Measurements from ENCODE around the gene SERPINA5.

SERPINA5 gene

GRCh38 chr14:94617366-94617941 is 36.2 kb downstream of the SERPINA5 start:
- TF ChIP-seq ESRRG (CRISPR knock-in tag; IDR thresholded peaks at IDR 0.05) (no peak), ISL1 (CRISPR knock-in tag; IDR thresholded peaks at IDR 0.05) (no peak), ZC3H10 (CRISPR knock-in tag; IDR thresholded peaks at IDR 0.05) (no peak), ZFP30 (CRISPR knock-in tag; IDR thresholded peaks at IDR 0.05) (no peak), TSHZ2 (CRISPR knock-in tag; IDR thresholded peaks at IDR 0.05) (no peak), CREB5 (CRISPR knock-in tag; IDR thresholded peaks at IDR 0.05; ENCODE audit: low read depth) (no peak), GLIS3 (CRISPR knock-in tag; IDR thresholded peaks at IDR 0.05) (no peak), RARB (CRISPR knock-in tag; IDR thresholded peaks at IDR 0.05) (no peak), CSDC2 (CRISPR knock-in tag; IDR thresholded peaks at IDR 0.05) (no peak), OSR1 (CRISPR knock-in tag; IDR thresholded peaks at IDR 0.05) (no peak), ZFP3 (CRISPR knock-in tag; IDR thresholded peaks at IDR 0.05) (no peak), SNAI2 (CRISPR knock-in tag; IDR thresholded peaks at IDR 0.05) (no peak)
- ATAC-seq: no peak

GRCh38 chr14:94617988-94618822 is 37.0 kb downstream of the SERPINA5 start:
- TF ChIP-seq PPARA (CRISPR knock-in tag; IDR thresholded peaks at IDR 0.05; ENCODE audit: borderline replicate concordance): no peak
- no peak for TF ChIP-seq ZFP30 (CRISPR knock-in tag; IDR thresholded peaks at IDR 0.05)
- TF ChIP-seq TCF4 (CRISPR knock-in tag; IDR thresholded peaks at IDR 0.05; ENCODE audit: borderline replicate concordance): no peak
- no peak for TF ChIP-seq ZNF70 (CRISPR knock-in tag; IDR thresholded peaks at IDR 0.05)
- TF ChIP-seq ZNF565 (CRISPR knock-in tag; conservative IDR thresholded peaks at IDR 0.05; ENCODE audit: low read depth): no peak
- no peak for TF ChIP-seq SNAI2 (CRISPR knock-in tag; IDR thresholded peaks at IDR 0.05)
- no peak for TF ChIP-seq CSDC2 (CRISPR knock-in tag; IDR thresholded peaks at IDR 0.05)
- TF ChIP-seq CSRNP3 (CRISPR knock-in tag; IDR thresholded peaks at IDR 0.05): no peak
- TF ChIP-seq ARNTL (CRISPR knock-in tag; IDR thresholded peaks at IDR 0.05; ENCODE audit: borderline replicate concordance, low read depth): no peak
- TF ChIP-seq TOX (CRISPR knock-in tag; IDR thresholded peaks at IDR 0.05; ENCODE audit: borderline replicate concordance): no peak
- no peak for TF ChIP-seq ISL1 (CRISPR knock-in tag; IDR thresholded peaks at IDR 0.05)
- no peak for TF ChIP-seq CREB5 (CRISPR knock-in tag; IDR thresholded peaks at IDR 0.05; ENCODE audit: low read depth)
- no peak for TF ChIP-seq ZNF8 (CRISPR knock-in tag; IDR thresholded peaks at IDR 0.05)
- TF ChIP-seq OSR1 (CRISPR knock-in tag; IDR thresholded peaks at IDR 0.05): no peak
- no peak for TF ChIP-seq ZFP3 (CRISPR knock-in tag; IDR thresholded peaks at IDR 0.05)
- TF ChIP-seq PATZ1 (CRISPR knock-in tag; IDR thresholded peaks at IDR 0.05; ENCODE audit: borderline replicate concordance): no peak
- no peak for TF ChIP-seq BACH2 (CRISPR knock-in tag; IDR thresholded peaks at IDR 0.05; ENCODE audit: borderline replicate concordance)
- TF ChIP-seq ESRRG (CRISPR knock-in tag; IDR thresholded peaks at IDR 0.05): no peak

More at GRCh38 chr14:94617988-94618822, 37.0 kb downstream of the SERPINA5 start:
- no peak for ATAC-seq
